Measurements from ENCODE around the gene MSRB2.

The MSRB2 gene

DNA sequence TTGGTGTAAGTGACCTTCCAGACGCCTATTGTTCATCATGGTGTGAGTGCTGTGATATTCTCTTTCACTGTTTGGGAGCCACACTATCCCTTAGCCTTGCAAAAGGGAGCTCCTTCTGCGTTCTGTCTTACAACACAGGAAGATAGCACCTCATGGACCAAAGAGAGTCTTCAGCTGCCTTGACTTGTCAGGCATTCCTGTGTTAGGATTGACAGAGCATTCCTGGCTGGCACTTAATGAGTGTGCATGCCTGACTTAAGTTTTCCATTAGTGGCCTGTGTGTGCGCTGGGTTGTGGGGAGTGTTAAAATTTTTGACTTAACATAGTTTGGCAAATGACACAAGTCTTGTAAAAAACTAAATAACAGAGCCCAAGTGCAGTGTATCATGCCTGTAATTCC is 21.9 kb upstream of the MSRB2 start:
- Histone ChIP-seq H3K4me1 (ENCODE audit: control insufficient read depth, insufficient read depth, low read length) (no peaks in the 10 kb centered on the region), H3K36me3 (ENCODE audit: control insufficient read depth, insufficient read depth, low read length) (no peaks in the 10 kb centered on the region), H3K27me3 (ENCODE audit: control insufficient read depth, insufficient read depth, low read length) (no peaks in the 10 kb centered on the region), H3K9me3 (ENCODE audit: control insufficient read depth, insufficient read depth, low read length) (no peaks in the 10 kb centered on the region), H3K4me3 (ENCODE audit: low read depth, low read length) (no peak overlapping the region), H3K9ac (ENCODE audit: low read depth, low read length) (no peak overlapping the region)

DNA sequence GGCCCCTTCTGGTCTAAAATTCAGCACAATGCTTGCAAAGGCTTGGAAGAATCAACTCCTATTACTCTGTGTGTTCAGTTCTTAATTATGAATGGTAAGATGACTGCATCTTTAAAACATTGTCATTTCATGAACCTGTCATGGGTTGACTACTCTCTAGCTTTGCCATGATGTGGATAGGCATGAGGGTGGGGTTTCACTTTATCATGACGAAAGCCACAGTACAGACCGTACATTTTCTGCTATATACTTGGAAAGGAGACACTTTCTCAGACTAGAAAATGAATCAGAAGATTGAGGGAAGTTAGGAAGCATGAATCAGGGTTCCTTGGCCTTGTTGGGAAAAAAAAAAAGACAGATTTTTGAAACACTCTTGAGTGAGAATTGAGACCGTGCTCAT is 19.7 kb upstream of the MSRB2 start:
- Histone ChIP-seq H3K36me3 (ENCODE audit: control insufficient read depth, insufficient read depth, low read length) (no peaks in the 10 kb centered on the region), H3K27me3 (ENCODE audit: control insufficient read depth, insufficient read depth, low read length) (no peaks in the 10 kb centered on the region), H3K9ac (ENCODE audit: low read depth, low read length) (no peak overlapping the region), H3K4me1 (ENCODE audit: control insufficient read depth, insufficient read depth, low read length) (no peaks in the 10 kb centered on the region), H3K9me3 (ENCODE audit: control insufficient read depth, insufficient read depth, low read length) (no peaks in the 10 kb centered on the region), H3K4me3 (ENCODE audit: low read depth, low read length) (no peak overlapping the region)

- Histone ChIP-seq H3K9me3 (ENCODE audit: control insufficient read depth, insufficient read depth, low read length) (no peaks in the 10 kb centered on the region), H3K4me1 (ENCODE audit: control insufficient read depth, insufficient read depth, low read length) (no peaks in the 10 kb centered on the region), H3K9ac (ENCODE audit: low read depth, low read length) (no peak overlapping the region), H3K4me3 (ENCODE audit: low read depth, low read length) (no peak overlapping the region), H3K27me3 (ENCODE audit: control insufficient read depth, insufficient read depth, low read length) (no peaks in the 10 kb centered on the region), H3K36me3 (ENCODE audit: control insufficient read depth, insufficient read depth, low read length) (no peaks in the 10 kb centered on the region)
Observed at GRCh38 chr10:23078114-23078513, 17.3 kb upstream of the MSRB2 start.

DNA sequence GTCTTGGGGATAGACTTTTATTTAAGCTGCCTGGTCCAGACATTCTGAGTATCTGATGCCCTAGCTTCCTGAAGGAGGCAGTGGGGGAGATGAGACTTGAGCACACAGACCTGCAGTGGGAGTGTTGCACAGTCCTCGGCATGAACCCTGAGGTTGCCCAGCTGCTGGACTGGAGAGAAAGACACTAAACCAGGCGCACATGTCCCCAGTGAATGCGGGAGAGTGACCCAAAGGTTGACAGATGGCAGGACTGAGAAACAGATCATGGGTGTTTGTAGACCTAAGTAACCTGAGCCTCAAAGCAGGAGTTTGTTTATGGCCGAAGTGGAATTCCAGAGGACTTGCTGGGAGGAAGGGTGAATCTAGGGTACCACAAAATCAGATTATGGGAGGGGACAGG is 15.7 kb upstream of the MSRB2 start:
- H3K27me3 ChIP-seq (ENCODE audit: control insufficient read depth, insufficient read depth, low read length), result no peaks in the 10 kb centered on the region
- no peak overlapping the region for H3K9ac ChIP-seq (ENCODE audit: low read depth, low read length)
- no peak overlapping the region for H3K4me3 ChIP-seq (ENCODE audit: low read depth, low read length)
- no peaks in the 10 kb centered on the region for H3K36me3 ChIP-seq (ENCODE audit: control insufficient read depth, insufficient read depth, low read length)
- no peaks in the 10 kb centered on the region for H3K9me3 ChIP-seq (ENCODE audit: control insufficient read depth, insufficient read depth, low read length)
- H3K4me1 ChIP-seq (ENCODE audit: control insufficient read depth, insufficient read depth, low read length), result no peaks in the 10 kb centered on the region

- no peaks in the 10 kb centered on the region for H3K4me1 ChIP-seq (ENCODE audit: control insufficient read depth, insufficient read depth, low read length)
- no peak overlapping the region for H3K4me3 ChIP-seq (ENCODE audit: low read depth, low read length)
- no peaks in the 10 kb centered on the region for H3K36me3 ChIP-seq (ENCODE audit: control insufficient read depth, insufficient read depth, low read length)
- no peaks in the 10 kb centered on the region for H3K27me3 ChIP-seq (ENCODE audit: control insufficient read depth, insufficient read depth, low read length)
- no peak overlapping the region for H3K9ac ChIP-seq (ENCODE audit: low read depth, low read length)
- H3K9me3 ChIP-seq (ENCODE audit: control insufficient read depth, insufficient read depth, low read length), result no peaks in the 10 kb centered on the region
Observed at GRCh38 chr10:23080262-23080661, 15.1 kb upstream of the MSRB2 start.

GRCh38 chr10:23081221-23081750 is 14.1 kb upstream of the MSRB2 start:
- no peak overlapping the region for H3K4me3 ChIP-seq (ENCODE audit: low read depth, low read length)
- H3K36me3 ChIP-seq (ENCODE audit: control insufficient read depth, insufficient read depth, low read length), result no peaks in the 10 kb centered on the region
- no peak overlapping the region for H3K9ac ChIP-seq (ENCODE audit: low read depth, low read length)
- no peaks in the 10 kb centered on the region for H3K27me3 ChIP-seq (ENCODE audit: control insufficient read depth, insufficient read depth, low read length)
- H3K9me3 ChIP-seq (ENCODE audit: control insufficient read depth, insufficient read depth, low read length), result no peaks in the 10 kb centered on the region
- H3K4me1 ChIP-seq (ENCODE audit: control insufficient read depth, insufficient read depth, low read length), result no peaks in the 10 kb centered on the region

DNA sequence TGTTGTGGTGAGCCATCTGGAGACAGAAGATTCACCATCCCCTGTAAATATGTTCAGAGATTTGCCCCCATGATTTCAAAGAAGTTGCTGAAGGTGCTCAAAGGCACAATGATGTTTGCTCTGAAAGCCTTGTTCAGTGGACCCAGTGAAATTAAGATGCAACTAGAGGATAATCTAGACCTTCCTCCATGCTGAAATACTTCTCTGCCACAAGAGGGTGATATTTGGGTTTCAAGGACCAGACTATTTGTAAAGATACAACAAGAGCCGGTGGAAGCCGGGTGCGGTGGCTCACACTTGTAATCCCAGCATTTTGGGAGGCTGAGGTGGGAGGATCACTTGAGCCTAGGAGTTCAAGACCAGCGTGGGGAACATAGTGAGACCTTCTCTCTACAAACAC is 13.5 kb upstream of the MSRB2 start:
- Histone ChIP-seq H3K27me3 (ENCODE audit: control insufficient read depth, insufficient read depth, low read length) (no peaks in the 10 kb centered on the region), H3K4me1 (ENCODE audit: control insufficient read depth, insufficient read depth, low read length) (no peaks in the 10 kb centered on the region), H3K4me3 (ENCODE audit: low read depth, low read length) (no peak overlapping the region), H3K9ac (ENCODE audit: low read depth, low read length) (no peak overlapping the region), H3K36me3 (ENCODE audit: control insufficient read depth, insufficient read depth, low read length) (no peaks in the 10 kb centered on the region), H3K9me3 (ENCODE audit: control insufficient read depth, insufficient read depth, low read length) (no peaks in the 10 kb centered on the region)

- no peaks in the 10 kb centered on the region for H3K27me3 ChIP-seq (ENCODE audit: control insufficient read depth, insufficient read depth, low read length)
- H3K9ac ChIP-seq (ENCODE audit: low read depth, low read length), result no peak overlapping the region
- H3K9me3 ChIP-seq (ENCODE audit: control insufficient read depth, insufficient read depth, low read length), result no peaks in the 10 kb centered on the region
Observed at GRCh38 chr10:23088609-23089008, 6.8 kb upstream of the MSRB2 start.

DNA sequence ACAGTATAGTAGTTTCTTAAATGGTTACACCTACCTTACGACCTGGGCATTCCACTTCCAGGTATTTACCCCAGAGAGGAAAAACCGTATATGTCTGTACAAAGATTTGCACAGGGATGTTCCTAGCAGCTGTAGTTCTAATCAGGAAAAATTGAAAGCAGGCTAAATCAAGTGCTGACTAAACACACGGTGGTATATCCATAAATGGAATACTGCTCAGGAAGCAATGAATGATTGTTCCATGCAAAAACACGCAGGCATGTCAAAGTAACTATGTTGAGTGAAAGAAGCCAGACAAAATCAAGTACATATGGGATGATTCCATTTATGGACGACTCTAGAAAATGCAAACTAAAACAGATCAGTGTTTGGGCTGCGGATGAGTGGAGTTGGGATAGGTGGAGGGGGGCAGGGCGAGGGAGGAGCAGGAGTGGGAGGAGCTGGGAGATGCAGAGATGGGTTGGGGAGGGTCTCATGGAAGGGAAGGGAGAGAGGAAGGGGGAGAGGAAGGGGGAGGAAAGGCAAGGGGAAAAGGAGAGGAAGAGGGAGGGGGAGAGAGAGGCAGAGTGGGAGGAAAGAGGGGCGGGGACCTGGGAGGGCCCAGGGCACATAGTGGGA is 484 bp upstream of the MSRB2 start:
- Histone ChIP-seq H3K9ac (ENCODE audit: low read depth, low read length) (no peak overlapping the region), H3K4me3 (ENCODE audit: low read depth, low read length) (peak overlapping the region; percentile 33), H3K27me3 (ENCODE audit: control insufficient read depth, insufficient read depth, low read length) (no peaks in the 10 kb centered on the region), H3K36me3 (ENCODE audit: control insufficient read depth, insufficient read depth, low read length) (no peaks in the 10 kb centered on the region), H3K4me1 (ENCODE audit: control insufficient read depth, insufficient read depth, low read length) (peaks cover 9% of the 10 kb centered on the region), H3K9me3 (ENCODE audit: control insufficient read depth, insufficient read depth, low read length) (no peaks in the 10 kb centered on the region)

More at GRCh38 chr10:23088609-23089008, 6.8 kb upstream of the MSRB2 start:
- no peaks in the 10 kb centered on the region for H3K4me1 ChIP-seq (ENCODE audit: control insufficient read depth, insufficient read depth, low read length)
- H3K36me3 ChIP-seq (ENCODE audit: control insufficient read depth, insufficient read depth, low read length), result no peaks in the 10 kb centered on the region
- H3K4me3 ChIP-seq (ENCODE audit: low read depth, low read length), result no peak overlapping the region

- H3K9me3 ChIP-seq (ENCODE audit: control insufficient read depth, insufficient read depth, low read length), result no peaks in the 10 kb centered on the region
- no peaks in the 10 kb centered on the region for H3K36me3 ChIP-seq (ENCODE audit: control insufficient read depth, insufficient read depth, low read length)
Observed at GRCh38 chr10:23095966-23096801, 805 bp downstream of the MSRB2 start.

GRCh38 chr10:23096802-23097549 is 1.6 kb downstream of the MSRB2 start:
- peaks cover 9% of the 10 kb centered on the region for H3K4me1 ChIP-seq (ENCODE audit: control insufficient read depth, insufficient read depth, low read length)
- no peaks in the 10 kb centered on the region for H3K36me3 ChIP-seq (ENCODE audit: control insufficient read depth, insufficient read depth, low read length)
- peak overlapping the region; percentile 18 for H3K9ac ChIP-seq (ENCODE audit: low read depth, low read length)
- H3K9me3 ChIP-seq (ENCODE audit: control insufficient read depth, insufficient read depth, low read length), result no peaks in the 10 kb centered on the region
- peak overlapping the region; percentile 66 for H3K4me3 ChIP-seq (ENCODE audit: low read depth, low read length)
- no peaks in the 10 kb centered on the region for H3K27me3 ChIP-seq (ENCODE audit: control insufficient read depth, insufficient read depth, low read length)

More at GRCh38 chr10:23095966-23096801, 805 bp downstream of the MSRB2 start:
- no peaks in the 10 kb centered on the region for H3K27me3 ChIP-seq (ENCODE audit: control insufficient read depth, insufficient read depth, low read length)
- H3K9ac ChIP-seq (ENCODE audit: low read depth, low read length), result peak overlapping the region; percentile 66
- peak overlapping the region; percentile 66 for H3K4me3 ChIP-seq (ENCODE audit: low read depth, low read length)
- H3K4me1 ChIP-seq (ENCODE audit: control insufficient read depth, insufficient read depth, low read length), result peaks cover 9% of the 10 kb centered on the region

All from iPS-15b (cell line).